ENCODE measurements around the gene OIP5.
"Not testable (repeated sequence)": the region's sequence is repeated elsewhere in the genome, so short reads cannot be mapped to it uniquely, and the experiment has no call there.

Gene OIP5

GRCh38 chr15:41279535-41280283 lies 52.7 kb downstream of the OIP5 start:
- no peak overlapping the region for H3K4me3 ChIP-seq (ENCODE audit: low read depth, low read length)

GRCh38 chr15:41278319-41278718 lies 54.1 kb downstream of the OIP5 start:
- H3K4me3 ChIP-seq (ENCODE audit: low read depth, low read length) = no peak overlapping the region
- no peak for TF ChIP-seq CTCF (IDR thresholded peaks at IDR 0.05; ENCODE audit: borderline replicate concordance, insufficient read depth, low read depth, low read length)

More at GRCh38 chr15:41279535-41280283, 52.7 kb downstream of the OIP5 start:
- TF ChIP-seq CTCF (IDR thresholded peaks at IDR 0.05; ENCODE audit: borderline replicate concordance, insufficient read depth, low read depth, low read length) = no peak

GRCh38 chr15:41276831-41277230 lies 55.6 kb downstream of the OIP5 start:
- H3K4me3 ChIP-seq (ENCODE audit: low read depth, low read length) = no peak overlapping the region
- TF ChIP-seq CTCF (IDR thresholded peaks at IDR 0.05; ENCODE audit: borderline replicate concordance, insufficient read depth, low read depth, low read length) = no peak

GRCh38 chr15:41269887-41270286 lies 62.5 kb downstream of the OIP5 start:
- no peak overlapping the region for H3K4me3 ChIP-seq (ENCODE audit: low read depth, low read length)
- TF ChIP-seq CTCF (IDR thresholded peaks at IDR 0.05; ENCODE audit: borderline replicate concordance, insufficient read depth, low read depth, low read length) = no peak

- no peak for TF ChIP-seq CTCF (IDR thresholded peaks at IDR 0.05; ENCODE audit: borderline replicate concordance, insufficient read depth, low read depth, low read length)
- no peak overlapping the region for H3K4me3 ChIP-seq (ENCODE audit: low read depth, low read length)
Observed at GRCh38 chr15:41263891-41264351, 68.5 kb downstream of the OIP5 start.

- H3K4me3 ChIP-seq (ENCODE audit: low read depth, low read length) = no peak overlapping the region
- TF ChIP-seq CTCF (IDR thresholded peaks at IDR 0.05; ENCODE audit: borderline replicate concordance, insufficient read depth, low read depth, low read length) = no peak
Observed at GRCh38 chr15:41262571-41262970, 69.8 kb downstream of the OIP5 start.

GRCh38 chr15:41260924-41261323 lies 71.5 kb downstream of the OIP5 start:
- H3K4me3 ChIP-seq (ENCODE audit: low read depth, low read length) = not testable (repeated sequence)
